H9 (cell line): ENCODE measurements around the gene ATP6V1C2. TPM values are rescaled to one million over a fixed set of nuclear protein-coding genes. Genes with fewer than 3 reads are reported as not detected.

Experiments
- DNase-seq: peaks from one replicate; pipeline ENCODE4 v3.0.0-alpha.2; 2017
- H2AFZ ChIP-seq: one replicate; pipeline ENCODE4 v1.6.1; 2013; ENCODE audit warnings: mild to moderate bottlenecking, low read length, control low read depth, moderate library complexity
- H2AK5ac ChIP-seq: 2 replicates; pipeline ENCODE4 v1.6.1; 2013; ENCODE audit warnings: low read length, control low read depth, mixed read lengths; ENCODE audit not compliant: insufficient read length
- H2BK120ac ChIP-seq: one replicate; pipeline ENCODE4 v1.6.1; 2013; ENCODE audit warnings: low read depth, mild to moderate bottlenecking, low read length, control low read depth, inconsistent platforms; ENCODE audit not compliant: poor library complexity, severe bottlenecking
- H2BK12ac ChIP-seq: 2 replicates; pipeline ENCODE4 v1.6.1; 2013; ENCODE audit warnings: low read length, control low read depth, mixed read lengths, low read depth; ENCODE audit not compliant: insufficient read length
- H2BK15ac ChIP-seq: 2 replicates; pipeline ENCODE4 v1.6.1; 2013; ENCODE audit warnings: low read depth, low read length, control low read depth
- H2BK20ac ChIP-seq: one replicate; pipeline ENCODE4 v1.6.1; 2013; ENCODE audit warnings: low read depth, mild to moderate bottlenecking, low read length, control low read depth, inconsistent platforms; ENCODE audit not compliant: poor library complexity, severe bottlenecking
- H2BK5ac ChIP-seq: 2 replicates; pipeline ENCODE4 v1.6.1; 2013; ENCODE audit warnings: low read length, control low read depth, mixed read lengths; ENCODE audit not compliant: insufficient read length
- H3K14ac ChIP-seq: 2 replicates; pipeline ENCODE4 v1.6.1; 2013; ENCODE audit warnings: low read length, control low read depth; ENCODE audit not compliant: insufficient read depth
- H3K18ac ChIP-seq: 2 replicates; pipeline ENCODE4 v1.6.1; 2013; ENCODE audit warnings: low read depth, mild to moderate bottlenecking, mixed read lengths, low read length, control low read depth; ENCODE audit not compliant: insufficient read length
- H3K23ac ChIP-seq: 2 replicates; pipeline ENCODE4 v1.6.1; 2013; ENCODE audit warnings: low read length, control low read depth, mixed read lengths, low read depth; ENCODE audit not compliant: insufficient read length
- H3K23me2 ChIP-seq: 2 replicates; pipeline ENCODE4 v1.6.1; 2013; ENCODE audit warnings: low read depth, mild to moderate bottlenecking, mixed read lengths, low read length, control low read depth; ENCODE audit not compliant: insufficient read length, poor library complexity, severe bottlenecking
- H3K27ac ChIP-seq: 2 replicates; pipeline ENCODE4 v1.5.1; 2013; ENCODE audit warnings: low read length, control low read depth, mixed read lengths, low read depth; ENCODE audit not compliant: insufficient read length
- H3K27me3 ChIP-seq: 2 replicates; pipeline ENCODE4 v1.6.1; 2013; ENCODE audit warnings: low read length, control low read depth, inconsistent platforms; ENCODE audit not compliant: insufficient read depth
- H3K4ac ChIP-seq: 2 replicates; pipeline ENCODE4 v1.6.1; 2013; ENCODE audit warnings: low read depth, mild to moderate bottlenecking, control low read depth, inconsistent platforms, low read length, moderate library complexity
- H3K4me1 ChIP-seq: 2 replicates; pipeline ENCODE4 v1.6.1; 2013; ENCODE audit warnings: low read length, control low read depth, inconsistent platforms; ENCODE audit not compliant: insufficient read depth
- H3K4me2 ChIP-seq: 2 replicates; pipeline ENCODE4 v1.6.1; 2013; ENCODE audit warnings: low read length, control low read depth, mixed read lengths; ENCODE audit not compliant: insufficient read length, insufficient read depth
- H3K56ac ChIP-seq: 2 replicates; pipeline ENCODE4 v1.6.1; 2013; ENCODE audit warnings: low read depth, mild to moderate bottlenecking, mixed read lengths, low read length, control low read depth; ENCODE audit not compliant: insufficient read length
- H3K79me1 ChIP-seq: 2 replicates; pipeline ENCODE4 v1.6.1; 2013; ENCODE audit warnings: low read depth, mild to moderate bottlenecking, moderate library complexity, low read length, control low read depth, inconsistent platforms; ENCODE audit not compliant: insufficient read depth, poor library complexity, severe bottlenecking
- H3K79me2 ChIP-seq: 2 replicates; pipeline ENCODE4 v1.6.1; 2013; ENCODE audit warnings: low read length, control low read depth, inconsistent platforms; ENCODE audit not compliant: insufficient read depth
- H3K9ac ChIP-seq: 2 replicates; pipeline ENCODE4 v1.6.1; 2013; ENCODE audit warnings: low read length, control low read depth, mixed read lengths; ENCODE audit not compliant: insufficient read length; ENCODE audit errors: extremely low read depth
- H3K9me3 ChIP-seq: one replicate; pipeline ENCODE4 v1.6.1; 2013; ENCODE audit warnings: low read depth, low read length, inconsistent platforms; ENCODE audit not compliant: control insufficient read depth
- H3T11ph ChIP-seq: one replicate; pipeline ENCODE4 v1.6.1; 2013; ENCODE audit warnings: mild to moderate bottlenecking, low read length, control low read depth, inconsistent platforms
- H4K20me1 ChIP-seq: one replicate; pipeline ENCODE4 v1.6.1; 2013; ENCODE audit not compliant: control insufficient read depth, insufficient read length, insufficient read depth
- H4K5ac ChIP-seq: 2 replicates; pipeline ENCODE4 v1.6.1; 2013; ENCODE audit warnings: low read depth, mild to moderate bottlenecking, mixed read lengths, low read length, control low read depth; ENCODE audit not compliant: insufficient read length
- H4K8ac ChIP-seq: replicated peaks from 2 replicates; pipeline ENCODE4 v1.6.1; 2013; ENCODE audit warnings: low read length, control low read depth, mixed read lengths, low read depth; ENCODE audit not compliant: insufficient read length
- H4K91ac ChIP-seq: 2 replicates; pipeline ENCODE4 v1.6.1; 2013; ENCODE audit warnings: low read depth, mild to moderate bottlenecking, moderate library complexity, mixed read lengths, low read length, control low read depth; ENCODE audit not compliant: insufficient read length
- H3K27ac Mint-ChIP-seq, 3 experiments: 2 replicates in 2 of 3; 3 replicates in 1 of 3; pipeline ENCODE4 v1.8.0; 2020 to 2021; ENCODE audit warnings: mixed read lengths in 3 of 3, mild to moderate bottlenecking in 1 of 3, moderate library complexity in 1 of 3
- H3K27me3 Mint-ChIP-seq: 2 replicates; pipeline ENCODE4 v1.8.0; 2021; ENCODE audit warnings: low read depth, mild to moderate bottlenecking, moderate library complexity, mixed read lengths
- H3K36me3 Mint-ChIP-seq, 3 experiments: 2 replicates in 2 of 3; 3 replicates in 1 of 3; pipeline ENCODE4 v1.8.0; 2020 to 2021; ENCODE audit warnings: low read depth in 3 of 3, mixed read lengths in 3 of 3; ENCODE audit not compliant: insufficient read depth in 1 of 3
- H3K4me1 Mint-ChIP-seq, 2 experiments: 2 replicates each; pipeline ENCODE4 v1.8.0; 2020; ENCODE audit warnings: mixed read lengths in 2 of 2
- H3K4me3 Mint-ChIP-seq, 2 experiments: 2 replicates in 1 of 2; 3 replicates in 1 of 2; pipeline ENCODE4 v1.8.0; 2020 to 2021; ENCODE audit warnings: mild to moderate bottlenecking in 2 of 2, mixed read lengths in 2 of 2, moderate library complexity in 1 of 2
- H3K9me3 Mint-ChIP-seq, 2 experiments: 2 replicates in 1 of 2; 3 replicates in 1 of 2; pipeline ENCODE4 v1.8.0; 2020; ENCODE audit warnings: mild to moderate bottlenecking in 2 of 2, mixed read lengths in 2 of 2, moderate library complexity in 1 of 2
- CTCF ChIP-seq: fragments of 200-600 bp; sonication (generic); conservative IDR thresholded peaks from 3 replicates; pipeline ENCODE4 v1.8.0; 2021; ENCODE audit warnings: antibody characterized with exemption, mild to moderate bottlenecking
- WGBS: extraction: QIAGEN DNeasy Blood & Tissue Kit; methylation state at CpG from one replicate; pipeline ENCODE4 v1.1.7; 2013; ENCODE audit warnings: missing lambda C conversion rate, low lambda C conversion rate, mixed read lengths; ENCODE audit not compliant: insufficient read length; ENCODE audit errors: extremely low coverage; 5-methylcytosine and 5-hydroxymethylcytosine counted together
- total RNA-seq: library from RNA; stranded (reverse); gene quantifications from 2 replicates; pipeline ENCODE4 v1.2.1, GENCODE V29; 2021

ATP6V1C2 gene
- total RNA-seq, 1 experiment from 2014 or later, result 1.2 TPM

- Histone ChIP-seq H2BK20ac (no peak overlapping the region), H2BK120ac (no peak overlapping the region), H4K91ac (no peak overlapping the region), H3K79me2 (no peaks in the 10 kb centered on the region), H3K23ac (no peak overlapping the region), H3K4me1 (no peaks in the 10 kb centered on the region), H3K14ac (no peak overlapping the region), H2AFZ (no peak overlapping the region), H3T11ph (no peak overlapping the region), H3K4ac (no peak overlapping the region), H2AK5ac (no peak overlapping the region), H4K5ac (no peak overlapping the region), H3K18ac (no peak overlapping the region), H3K79me1 (no peaks in the 10 kb centered on the region), H2BK15ac (no peak overlapping the region), H4K20me1 (no peaks in the 10 kb centered on the region), H2BK5ac (no peak overlapping the region), H3K9ac (no peak overlapping the region), H3K9me3 (no peaks in the 10 kb centered on the region), H4K8ac (no peak overlapping the region), H3K27me3 (no peaks in the 10 kb centered on the region), H3K56ac (no peak overlapping the region), H3K27ac (no peak overlapping the region), H2BK12ac (no peak overlapping the region), H3K23me2 (no peaks in the 10 kb centered on the region), H3K4me2 (no peak overlapping the region)
- no peaks in the 10 kb centered on the region; the same call in 1 of the 2 replicates for H3K27me3 Mint-ChIP-seq
- no peaks in the 10 kb centered on the region for H3K9me3 Mint-ChIP-seq
- no peak overlapping the region for H3K4me3 Mint-ChIP-seq
- DNase-seq, result no peak
- TF ChIP-seq CTCF, result no peak
- no CpG with 5 or more reads among the region's 8 CpGs for WGBS
- H3K4me1 Mint-ChIP-seq, result peaks cover 0 to 2% of the 10 kb centered on the region in 2 experiments; a peak in 1 of 4 replicates
- no peak overlapping the region for H3K27ac Mint-ChIP-seq
- no peaks in the 10 kb centered on the region for H3K36me3 Mint-ChIP-seq
These were observed 32.4 kb downstream of the ATP6V1C2 start for GRCh38 chr2:10753876-10754275.
